HG03066 (cell line): ENCODE data around the gene SHROOM4.

ENCODE experiments used
- ATAC-seq: cut with Tn5 transposase; IDR thresholded peaks from one replicate; pipeline ENCODE4 v1.9.1; 2021; ENCODE audit warnings: low read depth; ENCODE audit not compliant: unreplicated experiment

SHROOM4 gene

GRCh38 chrX:50716706-50717105, 97.3 kb downstream of the SHROOM4 start:
- ATAC-seq: no peak

- ATAC-seq: no peak
Observed at GRCh38 chrX:50712777-50713176, 101.2 kb downstream of the SHROOM4 start.

GRCh38 chrX:50711907-50712306, 102.1 kb downstream of the SHROOM4 start:
- no peak for ATAC-seq

- no peak for ATAC-seq
Observed at GRCh38 chrX:50707955-50708699, 105.9 kb downstream of the SHROOM4 start.

- ATAC-seq: no peak
Observed at GRCh38 chrX:50707405-50707804, 106.6 kb downstream of the SHROOM4 start.

- ATAC-seq: no peak
Observed at GRCh38 chrX:50705042-50705441, 109.0 kb downstream of the SHROOM4 start.

- no peak for ATAC-seq
Observed at GRCh38 chrX:50704360-50704759, 109.6 kb downstream of the SHROOM4 start.

GRCh38 chrX:50700921-50701320, 113.1 kb downstream of the SHROOM4 start:
- no peak for ATAC-seq

GRCh38 chrX:50698944-50699343, 115.0 kb downstream of the SHROOM4 start:
- ATAC-seq: no peak

GRCh38 chrX:50697691-50698090, 116.3 kb downstream of the SHROOM4 start:
- no peak for ATAC-seq

- no peak for ATAC-seq
Observed at GRCh38 chrX:50691820-50692219, 122.2 kb downstream of the SHROOM4 start.

- no peak for ATAC-seq
Observed at GRCh38 chrX:50684871-50685270, 129.1 kb downstream of the SHROOM4 start.

GRCh38 chrX:50680990-50681389, 133.0 kb downstream of the SHROOM4 start:
- no peak for ATAC-seq

GRCh38 chrX:50677789-50678188, 136.2 kb downstream of the SHROOM4 start:
- ATAC-seq: no peak

- ATAC-seq: no peak
Observed at GRCh38 chrX:50671661-50672060, 142.3 kb downstream of the SHROOM4 start.

GRCh38 chrX:50668860-50669259, 145.1 kb downstream of the SHROOM4 start:
- no peak for ATAC-seq

GRCh38 chrX:50648156-50648555, 165.8 kb downstream of the SHROOM4 start:
- ATAC-seq: no peak

GRCh38 chrX:50644496-50644895, 169.5 kb downstream of the SHROOM4 start:
- ATAC-seq: no peak

GRCh38 chrX:50643525-50644137, 170.4 kb downstream of the SHROOM4 start:
- ATAC-seq: no peak

GRCh38 chrX:50638123-50638522, 175.9 kb downstream of the SHROOM4 start:
- no peak for ATAC-seq

- no peak for ATAC-seq
Observed at GRCh38 chrX:50635817-50636365, 178.1 kb downstream of the SHROOM4 start.

- no peak for ATAC-seq
Observed at GRCh38 chrX:50635162-50635561, 178.8 kb downstream of the SHROOM4 start.
